B cell (primary cell): ENCODE data around the gene TSPAN5. TPM values are rescaled to one million over a fixed set of nuclear protein-coding genes. Genes with fewer than 3 reads are reported as not detected.

Source experiments
- ATAC-seq: fragments of 200-7000 bp; cut with Tn5 transposase; one replicate; pipeline ENCODE4 v1.10.0; 2021; ENCODE audit warnings: low read depth, mild to moderate bottlenecking, moderate number of reproducible peaks, moderate library complexity
- CTCF ChIA-PET: fragments of 350-600 bp; sonication (Branson Sonifier 250); formaldehyde crosslinking; loops from one replicate; lab custom pipeline; 2021; ENCODE audit warnings: antibody characterized with exemption, inconsistent platforms; lab: Charles Lee
- POLR2A ChIA-PET: fragments of 350-600 bp; sonication (Branson Sonifier 250); formaldehyde crosslinking; loops from one replicate; lab custom pipeline; 2021; ENCODE audit warnings: antibody characterized with exemption; lab: Charles Lee
- DNase-seq: peaks from one replicate; pipeline ENCODE4 v3.0.0; 2013
- H2AFZ ChIP-seq: 2 replicates; pipeline ENCODE4 v1.6.1; 2012; ENCODE audit warnings: mild to moderate bottlenecking, low read depth, low read length; ENCODE audit not compliant: insufficient read depth, poor library complexity, severe bottlenecking
- H3K27ac ChIP-seq, 2 donors: 1 replicate in 1 of 2; 2 replicates in 1 of 2; pipeline ENCODE4 v1.5.1; 2012 to 2013; ENCODE audit warnings: low read length in 2 of 2, mild to moderate bottlenecking in 2 of 2, moderate library complexity in 1 of 2
- H3K27me3 ChIP-seq, 4 experiments: fragments of 200-600 bp in 1 of 4; sonication (generic) in 1 of 4; replicated peaks in 1 of 4; 1 replicate in 2 of 4; 2 replicates in 2 of 4; pipeline versions ENCODE4 v1.6.1 to v1.7.0; 2013 to 2016; ENCODE audit warnings: low read length in 3 of 4, mild to moderate bottlenecking in 2 of 4, mixed read lengths in 1 of 4, moderate library complexity in 1 of 4; ENCODE audit not compliant: insufficient read depth in 4 of 4, control insufficient read depth in 3 of 4; ENCODE audit errors: control extremely low read depth in 1 of 4
- H3K36me3 ChIP-seq, 2 experiments: replicated peaks in 1 of 2; 1 replicate in 1 of 2; 2 replicates in 1 of 2; pipeline versions ENCODE4 v1.6.1 to v1.7.1; 2013; ENCODE audit warnings: low read length in 1 of 2; ENCODE audit not compliant: insufficient read depth in 2 of 2, control insufficient read depth in 1 of 2; ENCODE audit errors: control extremely low read depth in 1 of 2, extremely low read depth in 1 of 2
- H3K4me1 ChIP-seq, 2 donors: fragments of 200-600 bp in 1 of 2; sonication (generic) in 1 of 2; 1 replicate in 1 of 2; 2 replicates in 1 of 2; pipeline versions ENCODE4 v1.5.1 to v1.6.1; 2013 to 2017; ENCODE audit warnings: low read length in 2 of 2; ENCODE audit not compliant: control insufficient read depth in 2 of 2, insufficient read depth in 2 of 2
- H3K4me2 ChIP-seq: replicated peaks from 2 replicates; pipeline ENCODE3; 2012; ENCODE audit warnings: mild to moderate bottlenecking, low read depth, low read length; ENCODE audit not compliant: poor library complexity, severe bottlenecking
- H3K4me3 ChIP-seq, 5 experiments: fragments of 200-600 bp in 1 of 5; sonication (generic) in 1 of 5; 1 replicate in 3 of 5; 2 replicates in 2 of 5; pipeline versions ENCODE4 v1.5.1 to v1.7.0; 2011 to 2016; ENCODE audit warnings: low read length in 4 of 5, mild to moderate bottlenecking in 4 of 5, low read depth in 2 of 5, control low read depth in 1 of 5, moderate library complexity in 1 of 5; ENCODE audit not compliant: insufficient read depth in 1 of 5; ENCODE audit errors: control extremely low read depth in 1 of 5, extremely low read depth in 1 of 5
- H3K79me2 ChIP-seq: fragments of 200-600 bp; sonication (generic); one replicate; pipeline ENCODE4 v1.6.0; 2016; ENCODE audit warnings: low read length; ENCODE audit not compliant: control insufficient read depth, insufficient read depth
- H3K9ac ChIP-seq: fragments of 200-600 bp; sonication (generic); 2 replicates; pipeline ENCODE4 v1.6.1; 2017; ENCODE audit warnings: mild to moderate bottlenecking, low read length, moderate library complexity
- H3K9me3 ChIP-seq, 3 donors: one replicate each; pipeline versions ENCODE4 v1.6.1 to v1.7.1; 2013; ENCODE audit warnings: low read length in 2 of 3; ENCODE audit not compliant: control insufficient read depth in 2 of 3, insufficient read depth in 1 of 3; ENCODE audit errors: control extremely low read depth in 1 of 3
- H4K20me1 ChIP-seq: 2 replicates; pipeline ENCODE4 v1.6.0; 2012; ENCODE audit warnings: mild to moderate bottlenecking, low read length; ENCODE audit not compliant: insufficient read depth, control insufficient read depth, poor library complexity, severe bottlenecking
- H3K27ac Mint-ChIP-seq: one replicate; pipeline ENCODE4 v1.8.0; 2021; ENCODE audit warnings: mixed read lengths
- H3K27me3 Mint-ChIP-seq: one replicate; pipeline ENCODE4 v1.8.0; 2021; ENCODE audit warnings: mixed read lengths
- H3K4me1 Mint-ChIP-seq: one replicate; pipeline ENCODE4 v1.8.0; 2021; ENCODE audit warnings: mixed read lengths
- H3K4me3 Mint-ChIP-seq: one replicate; pipeline ENCODE4 v1.8.0; 2021; ENCODE audit warnings: mixed read lengths
- H3K9me3 Mint-ChIP-seq: one replicate; pipeline ENCODE4 v1.8.0; 2022; ENCODE audit warnings: mixed read lengths; ENCODE audit not compliant: insufficient read depth
- CTCF ChIP-seq: fragments of 200-600 bp; IDR thresholded peaks from one replicate; pipeline ENCODE4 v1.8.0; 2022; ENCODE audit warnings: antibody characterized with exemption, mild to moderate bottlenecking
- EZH2 ChIP-seq: IDR thresholded peaks from 2 replicates; pipeline ENCODE4 v1.6.1; 2012; ENCODE audit warnings: borderline replicate concordance, low read depth, mild to moderate bottlenecking, moderate library complexity, low read length; ENCODE audit not compliant: insufficient read depth, poor library complexity, severe bottlenecking
- WGBS: methylation state at CpG from one replicate; pipeline ENCODE4 v1.1.5; 2013; ENCODE audit warnings: missing lambda C conversion rate; ENCODE audit not compliant: insufficient coverage; 5-methylcytosine and 5-hydroxymethylcytosine counted together
- intact Hi-C: fragments of 100-400 bp; cut with micrococcal nuclease; formaldehyde crosslinking; loops from one replicate; pipeline ENCODE4 v1.10.0; 2022
- polyA plus RNA-seq: library from polyadenylated mRNA; depleted of rRNA; stranded (reverse); fragments of >200 nt; gene quantifications from 2 replicates; pipeline ENCODE4 v1.2.3, GENCODE V29; 2012
- total RNA-seq, 2 donors: library from RNA; stranded (reverse); fragments of 120-200 nt in 1 of 2; gene quantifications; 1 replicate in 1 of 2; 2 replicates in 1 of 2; pipeline versions ENCODE4 v1.2.3 to v1.2.4, GENCODE V29; 2013 to 2022

The TSPAN5 gene
- total and polyA plus RNA-seq, 2 donors (not counting 1 experiment from before 2014, with no cell fraction given): 2.6 to 5.3 TPM

- H2AFZ ChIP-seq: no peak overlapping the region
- no peak overlapping the region for H3K4me3 ChIP-seq
- TF ChIP-seq CTCF: no peak
- no peak for TF ChIP-seq EZH2
- no peaks in the 10 kb centered on the region for H3K36me3 ChIP-seq
- ATAC-seq: no peak
- Mint-ChIP-seq H3K27me3 (no peaks in the 10 kb centered on the region), H3K4me1 (peaks cover 2% of the 10 kb centered on the region), H3K27ac (no peak overlapping the region), H3K9me3 (no peaks in the 10 kb centered on the region), H3K4me3 (no peak overlapping the region)
- no peak for DNase-seq
- H3K4me1 ChIP-seq: no peaks in the 10 kb centered on the region
- ChIA-PET CTCF (no interaction called here), POLR2A (no interaction called here)
- H3K27me3 ChIP-seq: no peaks in the 10 kb centered on the region
- H3K27ac ChIP-seq: no peak overlapping the region
- H4K20me1 ChIP-seq: no peaks in the 10 kb centered on the region
- no peaks in the 10 kb centered on the region for H3K9me3 ChIP-seq
- H3K79me2 ChIP-seq: peaks cover 8% of the 10 kb centered on the region
- WGBS: no CpG with 5 or more reads among the region's 3 CpGs
- H3K4me2 ChIP-seq: no peak overlapping the region
- H3K9ac ChIP-seq: no peak overlapping the region
- intact Hi-C loops: no loop called here
Observed at GRCh38 chr4:98618680-98619079, 39.7 kb downstream of the TSPAN5 start.

- intact Hi-C loops: no loop called here
- H3K9me3 Mint-ChIP-seq: no peaks in the 10 kb centered on the region
- Histone ChIP-seq H3K4me1 (peaks cover 0 to 5% of the 10 kb centered on the region in 2 donors), H3K4me3 (no peak overlapping the region), H3K9ac (no peak overlapping the region), H3K36me3 (no peaks in the 10 kb centered on the region), H3K4me2 (no peak overlapping the region), H3K9me3 (no peaks in the 10 kb centered on the region), H3K27me3 (no peaks in the 10 kb centered on the region), H4K20me1 (no peaks in the 10 kb centered on the region), H3K79me2 (peaks cover 10% of the 10 kb centered on the region), H3K27ac (no peak overlapping the region), H2AFZ (no peak overlapping the region)
- CTCF ChIA-PET: no interaction called here
- 100% methylated on average over 2 of the region's 2 CpGs for WGBS
- TF ChIP-seq EZH2 (no peak), CTCF (no peak)
- H3K4me1 Mint-ChIP-seq: peaks cover 12% of the 10 kb centered on the region
- H3K27me3 Mint-ChIP-seq: no peaks in the 10 kb centered on the region
- no peak for ATAC-seq
- POLR2A ChIA-PET: no interaction called here
- no peak overlapping the region for H3K4me3 Mint-ChIP-seq
- no peak for DNase-seq
- H3K27ac Mint-ChIP-seq: no peak overlapping the region
Observed at GRCh38 chr4:98617358-98618047, 40.9 kb downstream of the TSPAN5 start.
